HUES6 (cell line): Measurements from ENCODE around the gene SGCA.
A peak's percentile ranks its signal among the peaks of the same experiment; 100 is the strongest.

Source experiments
- H3K27ac ChIP-seq: 2 replicates; pipeline ENCODE4 v1.7.0; 2013; ENCODE audit warnings: low read depth, mild to moderate bottlenecking, low read length, inconsistent platforms
- H3K27me3 ChIP-seq: 2 replicates; pipeline ENCODE4 v1.6.1; 2013; ENCODE audit warnings: low read length; ENCODE audit not compliant: control insufficient read depth, insufficient read depth
- H3K36me3 ChIP-seq: 2 replicates; pipeline ENCODE4 v1.6.1; 2013; ENCODE audit warnings: low read length; ENCODE audit not compliant: control insufficient read depth, insufficient read depth
- H3K4me1 ChIP-seq: 2 replicates; pipeline ENCODE4 v1.6.1; 2013; ENCODE audit warnings: low read length; ENCODE audit not compliant: control insufficient read depth, insufficient read depth
- H3K4me3 ChIP-seq: 2 replicates; pipeline ENCODE4 v1.5.1; 2013; ENCODE audit warnings: low read depth, low read length
- H3K9ac ChIP-seq: one replicate; pipeline ENCODE4 v1.6.1; 2013; ENCODE audit warnings: mild to moderate bottlenecking, low read length
- H3K9me3 ChIP-seq: 2 replicates; pipeline ENCODE4 v1.6.1; 2013; ENCODE audit warnings: low read depth, low read length; ENCODE audit not compliant: control insufficient read depth, insufficient read depth

The SGCA gene

DNA sequence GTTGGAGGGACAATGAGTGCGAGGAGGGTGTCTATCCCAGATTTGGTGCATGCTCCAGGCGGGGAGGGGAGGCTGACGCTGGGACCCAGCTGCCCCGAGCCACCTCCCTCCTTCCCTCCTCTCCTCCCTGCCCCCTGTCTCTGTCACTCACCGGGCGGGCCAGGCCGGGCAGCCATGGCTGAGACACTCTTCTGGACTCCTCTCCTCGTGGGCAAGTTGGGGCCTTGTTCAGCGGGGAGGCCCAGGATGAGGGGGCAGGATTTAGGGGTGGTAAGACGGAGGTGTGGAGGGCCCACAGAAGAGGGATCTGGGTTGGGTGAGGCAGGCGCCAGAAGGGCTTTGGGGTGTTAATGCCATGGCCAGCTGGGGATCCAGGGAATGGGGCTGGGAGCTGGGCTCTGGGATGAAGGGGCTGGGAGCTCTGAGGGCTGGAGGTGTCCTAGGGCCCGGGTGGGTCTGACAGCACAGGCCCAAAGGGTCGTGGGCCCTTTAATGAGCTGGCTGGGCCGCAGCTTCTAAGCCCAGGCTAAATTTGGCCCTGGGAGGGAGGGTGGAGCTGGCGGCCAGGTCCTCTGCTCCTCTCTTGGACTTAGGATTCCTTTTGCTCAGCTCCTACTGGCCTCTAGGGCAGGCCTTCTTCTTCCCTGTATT, at the start of gene SGCA:
Gene SGCA, plus strand, starts transcription at position 139 of the 651 bp plus-strand sequence. Its CDS starts 36 bp downstream, at position 175.
- Histone ChIP-seq H3K9me3 (no peaks in the 10 kb centered on the region), H3K9ac (no peak within 1 kb of the TSS), H3K36me3 (no peaks in the 10 kb centered on the region), H3K27me3 (peaks cover under 1% of the 10 kb centered on the region; the same call in 1 of the 2 replicates), H3K4me3 (no peak within 1 kb of the TSS), H3K27ac (no peak within 1 kb of the TSS), H3K4me1 (peaks cover 35% of the 10 kb centered on the region)

DNA sequence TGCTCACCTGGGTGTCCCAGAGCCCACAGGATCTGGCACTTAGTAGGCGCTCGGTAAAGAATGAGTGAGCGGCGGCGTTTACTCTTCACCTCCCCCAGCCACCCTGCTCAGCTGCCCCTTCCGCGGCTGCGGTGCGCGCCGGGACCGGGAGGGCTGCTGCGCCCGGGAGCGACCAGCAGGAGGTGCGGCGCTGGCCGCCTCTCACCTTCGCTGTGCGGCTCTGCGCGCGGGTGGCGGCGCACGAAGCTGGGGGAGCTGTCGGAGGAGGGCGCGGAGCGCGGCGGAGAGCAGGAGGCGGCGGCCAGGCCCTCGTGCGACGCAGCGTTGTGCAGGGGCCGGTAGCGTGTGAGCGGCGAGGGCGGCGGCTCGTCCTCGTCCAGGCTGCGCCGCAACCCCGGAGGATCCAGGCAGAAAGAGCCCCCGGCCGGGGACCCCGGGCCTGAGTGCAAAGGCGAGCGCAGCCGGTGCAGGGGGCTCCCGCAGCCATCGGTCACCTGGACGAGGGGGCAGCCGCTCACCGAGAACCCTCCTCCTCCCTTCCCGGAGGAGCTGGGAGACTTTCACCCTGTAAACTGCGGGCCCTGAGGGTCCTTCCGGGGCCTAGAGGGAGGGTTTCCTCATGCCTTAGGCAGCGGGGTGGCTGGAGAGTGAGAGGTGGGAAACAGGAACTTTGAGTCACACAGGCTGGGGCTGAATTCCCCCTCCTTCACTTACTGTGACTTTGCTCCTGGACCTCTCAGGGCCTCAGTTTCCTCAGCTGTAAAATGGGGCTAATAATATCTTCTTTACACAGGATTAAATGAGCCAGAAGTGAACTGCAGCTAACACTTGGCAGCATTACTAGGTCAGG, 48.4 kb upstream of the SGCA start:
- Histone ChIP-seq H3K9ac (peak overlapping the region; percentile 14), H3K4me3 (peak overlapping the region; percentile 46), H3K4me1 (peaks cover 16% of the 10 kb centered on the region)

DNA sequence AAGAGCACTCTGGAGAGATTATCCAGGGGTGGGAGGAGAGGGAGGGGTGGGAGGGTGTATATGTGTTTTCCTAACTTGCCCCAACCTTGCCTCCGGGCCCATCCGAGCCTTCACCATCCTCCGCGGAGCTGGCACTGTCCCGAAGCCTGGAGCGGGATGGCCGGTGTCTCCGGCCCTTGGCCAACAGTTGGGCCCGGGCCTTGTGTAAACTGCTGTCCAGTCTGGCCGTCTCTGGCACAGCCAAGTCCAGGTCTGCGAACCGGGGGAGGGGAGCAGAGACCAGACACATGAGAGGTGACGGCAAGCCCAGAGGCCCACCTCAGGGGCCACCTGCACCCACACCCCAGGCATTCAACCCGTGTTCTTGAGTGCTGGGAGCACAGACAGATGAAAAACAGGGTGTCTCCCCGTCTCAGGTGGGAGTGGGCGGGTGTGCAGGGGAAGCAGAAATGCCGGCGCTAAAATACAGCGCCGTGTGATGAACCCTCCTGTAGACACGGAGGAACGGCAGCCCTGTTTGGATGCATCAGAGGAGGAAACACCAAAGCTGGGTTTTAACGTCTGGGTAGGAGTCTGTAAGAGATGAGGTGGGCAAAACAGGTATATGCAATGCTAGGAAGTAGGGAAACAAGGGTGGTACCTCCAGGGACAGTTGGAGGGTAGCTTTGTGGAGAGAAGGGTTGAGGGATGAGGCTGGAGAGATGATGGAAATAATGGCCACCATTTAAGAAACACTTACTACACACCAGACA, 47.6 kb upstream of the SGCA start:
- Histone ChIP-seq H3K4me1 (peaks cover 21% of the 10 kb centered on the region), H3K4me3 (no peak overlapping the region), H3K27ac (no peak overlapping the region), H3K9ac (no peak overlapping the region), H3K27me3 (peaks cover 31% of the 10 kb centered on the region), H3K9me3 (no peaks in the 10 kb centered on the region), H3K36me3 (no peaks in the 10 kb centered on the region)

More for the DNA sequence above, 48.4 kb upstream of the SGCA start:
- Histone ChIP-seq H3K9me3 (no peaks in the 10 kb centered on the region), H3K27ac (no peak overlapping the region), H3K36me3 (no peaks in the 10 kb centered on the region), H3K27me3 (peaks cover 31% of the 10 kb centered on the region)

DNA sequence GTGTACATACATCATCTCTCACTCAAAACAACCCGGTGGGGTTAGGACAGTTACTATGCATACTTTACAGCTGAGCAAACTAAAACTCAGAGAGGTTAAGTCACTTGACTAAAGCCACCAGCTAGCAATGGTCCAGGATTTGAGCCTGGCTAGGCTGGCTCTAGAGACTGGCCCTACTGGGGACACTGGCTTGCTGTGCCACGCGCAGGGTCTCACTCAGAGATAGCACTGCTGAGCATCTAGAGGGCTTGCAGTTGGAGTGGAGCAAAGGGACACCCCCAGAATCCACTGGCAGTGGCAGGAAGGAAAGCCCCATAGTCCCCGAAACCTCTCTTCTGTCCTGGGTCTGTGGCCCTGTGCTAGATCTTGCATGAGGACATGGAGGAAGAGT, 47.0 kb upstream of the SGCA start:
- H3K9me3 ChIP-seq, result no peaks in the 10 kb centered on the region
- H3K4me3 ChIP-seq, result no peak overlapping the region
- H3K27ac ChIP-seq, result no peak overlapping the region
- peaks cover 26% of the 10 kb centered on the region for H3K4me1 ChIP-seq
- H3K36me3 ChIP-seq, result no peaks in the 10 kb centered on the region
- no peak overlapping the region for H3K9ac ChIP-seq
- peaks cover 31% of the 10 kb centered on the region for H3K27me3 ChIP-seq

DNA sequence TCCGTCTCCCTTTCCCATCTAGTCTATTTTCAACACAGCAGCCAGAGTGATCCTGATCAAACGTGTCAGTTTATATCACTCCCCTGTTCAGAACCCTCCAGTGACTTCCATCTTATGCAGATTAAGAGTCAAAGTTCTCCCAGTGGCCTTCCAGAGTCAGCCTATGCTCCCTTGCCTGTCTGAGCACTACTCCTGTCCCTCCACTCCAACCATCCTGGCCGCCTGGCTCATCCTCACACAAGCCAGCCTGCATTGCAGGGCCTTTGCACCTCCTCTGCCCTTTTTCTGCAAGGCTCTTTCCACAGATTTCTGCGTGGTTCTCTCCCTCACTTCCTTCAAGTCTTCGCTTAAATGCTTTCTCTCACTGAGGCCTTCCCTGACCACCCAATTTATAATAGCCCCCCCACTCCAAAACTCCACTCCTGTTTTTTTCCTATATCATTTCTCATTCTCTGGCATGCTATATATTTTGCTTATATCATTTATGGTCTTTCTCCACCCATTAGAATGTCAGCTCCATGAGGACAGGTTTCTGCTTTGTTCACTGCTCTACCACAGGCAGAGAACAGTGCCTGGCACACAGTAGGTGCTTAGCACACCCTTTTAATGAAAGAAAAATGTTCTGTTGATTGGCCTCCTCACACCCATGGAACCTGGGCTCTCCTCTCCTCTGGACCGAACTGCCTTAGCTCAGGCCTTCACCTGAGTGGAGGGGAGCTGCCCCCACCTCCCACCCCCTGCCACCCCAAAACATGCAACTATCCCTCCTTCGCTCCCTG, 45.1 kb upstream of the SGCA start:
- Histone ChIP-seq H3K36me3 (no peaks in the 10 kb centered on the region), H3K4me3 (no peak overlapping the region), H3K27me3 (peaks cover 31% of the 10 kb centered on the region), H3K4me1 (peaks cover 28% of the 10 kb centered on the region), H3K9me3 (no peaks in the 10 kb centered on the region), H3K9ac (no peak overlapping the region), H3K27ac (no peak overlapping the region)

DNA sequence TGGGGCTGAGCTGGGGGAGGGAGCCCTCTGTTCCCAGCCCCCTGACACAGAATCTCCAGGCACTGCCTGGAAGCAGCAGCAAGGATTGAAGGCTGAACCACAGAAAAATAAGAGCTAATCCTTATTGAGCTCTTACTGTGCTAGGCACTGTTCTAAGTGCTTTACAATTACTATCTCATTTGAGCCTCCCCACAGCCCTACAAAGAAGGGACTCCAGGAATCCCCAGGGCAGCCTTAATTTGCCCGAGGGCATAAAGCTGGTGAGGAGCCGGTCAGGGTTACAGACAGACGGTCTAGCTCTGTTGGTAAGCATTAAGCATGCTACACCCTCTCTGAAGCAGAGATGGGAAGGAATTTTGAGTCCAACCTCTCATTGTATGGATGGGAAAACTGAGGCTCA, 42.9 kb upstream of the SGCA start:
- Histone ChIP-seq H3K27ac (no peak overlapping the region), H3K9me3 (no peaks in the 10 kb centered on the region), H3K4me3 (peak overlapping the region; percentile 22), H3K27me3 (peaks cover 26% of the 10 kb centered on the region), H3K36me3 (no peaks in the 10 kb centered on the region), H3K9ac (no peak overlapping the region), H3K4me1 (peaks cover 26% of the 10 kb centered on the region)

DNA sequence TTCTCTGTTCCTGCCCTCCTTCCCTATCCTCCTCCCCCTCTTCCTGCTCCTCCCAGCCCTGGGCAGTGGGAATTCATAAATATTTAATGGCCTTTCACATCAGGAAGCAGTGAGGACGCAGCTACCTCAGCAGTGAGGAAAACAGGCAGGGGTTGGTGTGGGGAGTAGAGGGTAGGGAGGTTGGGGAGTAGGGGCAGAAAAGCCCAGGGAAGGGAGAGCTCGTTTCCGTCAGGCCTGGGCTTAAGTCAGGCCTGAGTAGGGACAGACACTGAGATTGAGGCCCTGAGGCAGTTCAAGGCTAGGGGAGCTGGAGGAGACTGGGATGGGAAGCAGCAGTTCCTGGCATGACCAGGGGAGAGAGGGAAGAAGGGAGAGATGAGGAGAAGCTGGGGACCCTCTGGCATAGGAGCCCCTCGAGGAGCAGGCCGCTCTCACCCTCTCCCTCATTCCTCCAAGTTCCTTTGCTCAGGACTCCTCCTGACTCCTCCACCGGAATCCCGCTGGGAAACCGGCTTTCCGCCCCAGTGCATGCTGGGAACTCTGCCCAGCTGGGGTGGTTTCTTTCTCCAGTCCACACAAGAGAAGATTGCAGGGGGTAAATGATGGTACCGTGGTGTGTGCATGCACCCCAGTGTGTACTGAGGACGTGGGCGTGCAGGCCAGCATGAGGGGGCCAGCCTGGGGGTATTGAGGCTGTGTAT, 42.0 kb upstream of the SGCA start:
- H3K36me3 ChIP-seq, result no peaks in the 10 kb centered on the region
- H3K27ac ChIP-seq, result no peak overlapping the region
- H3K27me3 ChIP-seq, result peaks cover 18% of the 10 kb centered on the region
- H3K4me1 ChIP-seq, result peaks cover 32% of the 10 kb centered on the region
- H3K4me3 ChIP-seq, result peak overlapping the region; percentile 15; the same call in 1 of the 2 replicates
- H3K9ac ChIP-seq, result no peak overlapping the region
- no peaks in the 10 kb centered on the region for H3K9me3 ChIP-seq

DNA sequence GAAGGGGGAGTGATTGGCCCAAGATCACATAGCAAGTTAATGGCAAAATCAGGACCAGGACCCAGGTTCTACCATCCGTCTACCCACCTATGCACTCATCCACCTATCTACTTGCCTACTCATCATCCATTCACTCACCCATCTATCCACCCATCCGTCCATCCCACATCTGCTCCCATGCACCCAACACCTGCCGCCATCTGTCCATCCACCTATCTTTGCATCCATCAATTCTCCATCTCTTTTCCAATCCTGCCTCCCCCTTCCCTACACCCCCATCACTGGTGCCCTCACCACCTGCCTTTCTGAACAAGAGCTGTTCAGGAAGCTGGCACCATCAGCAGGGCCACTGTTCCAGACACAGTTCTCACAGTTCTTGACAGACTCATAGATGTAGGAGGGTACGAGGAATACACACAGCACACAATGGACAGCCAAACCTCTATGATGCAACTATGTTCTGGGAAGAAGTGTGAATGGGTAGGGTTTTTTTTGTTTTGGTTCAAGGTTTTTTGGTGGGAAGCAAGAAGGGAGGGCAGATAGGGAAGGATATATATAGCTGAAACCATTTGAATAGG, 40.3 kb upstream of the SGCA start:
- Histone ChIP-seq H3K9me3 (no peaks in the 10 kb centered on the region), H3K36me3 (no peaks in the 10 kb centered on the region), H3K4me1 (peaks cover 32% of the 10 kb centered on the region), H3K27ac (no peak overlapping the region), H3K4me3 (no peak overlapping the region), H3K27me3 (peaks cover 4% of the 10 kb centered on the region; the same call in 1 of the 2 replicates), H3K9ac (no peak overlapping the region)

DNA sequence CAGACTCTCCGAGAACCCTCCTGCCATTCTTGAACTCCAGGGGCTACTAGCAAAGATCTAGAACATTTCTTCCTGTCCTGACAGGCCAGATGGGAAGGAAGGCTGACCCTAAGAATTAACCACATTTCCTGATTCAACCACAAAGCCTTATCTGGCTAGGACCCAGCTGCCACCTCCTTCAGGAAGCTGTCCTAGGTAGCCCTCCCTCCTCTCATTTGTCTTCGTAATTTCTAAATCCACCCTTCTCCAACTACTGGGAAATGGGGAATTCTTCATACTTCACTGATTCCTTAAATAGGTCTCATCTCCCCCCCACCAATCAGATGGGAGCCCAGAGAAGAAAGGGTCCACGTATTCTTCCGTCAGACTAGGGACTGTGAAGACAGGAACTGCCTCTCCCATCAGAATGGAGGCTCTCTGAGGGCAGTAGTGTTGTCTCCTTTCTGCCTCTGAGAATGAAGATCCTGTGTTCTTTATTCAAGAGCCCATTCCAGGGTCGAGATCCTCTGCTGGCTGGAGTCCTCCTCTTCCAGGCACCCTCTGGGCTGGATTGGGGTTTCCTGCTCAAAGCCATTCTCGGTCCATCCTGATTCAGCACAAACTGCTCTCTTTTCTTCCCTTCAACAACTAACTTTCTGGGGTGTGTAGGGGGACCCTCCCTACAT, 38.0 kb upstream of the SGCA start:
- peak overlapping the region; percentile 62 for H3K4me3 ChIP-seq

More for the DNA sequence above, 38.0 kb upstream of the SGCA start:
- Histone ChIP-seq H3K4me1 (peaks cover 38% of the 10 kb centered on the region), H3K27me3 (no peaks in the 10 kb centered on the region; the same call in 1 of the 2 replicates), H3K27ac (no peak overlapping the region), H3K9ac (no peak overlapping the region), H3K36me3 (no peaks in the 10 kb centered on the region), H3K9me3 (no peaks in the 10 kb centered on the region)
